Renal cortical epithelial cell (primary cell): ENCODE measurements around the gene STRADB. TPM values are rescaled to one million over a fixed set of nuclear protein-coding genes. Genes with fewer than 3 reads are reported as not detected.
"Not testable (repeated sequence)": the region's sequence is repeated elsewhere in the genome, so short reads cannot be mapped to it uniquely, and the experiment has no call there.

Experiments used
- DNase-seq: peaks from one replicate; pipeline ENCODE4 v3.0.0-alpha.2; 2011; ENCODE audit warnings: low read depth
- total RNA-seq: library from RNA; depleted of rRNA; stranded (reverse); fragments of >200 nt; gene quantifications from 2 replicates; pipeline ENCODE4 v1.2.3, GENCODE V29; 2014

The STRADB gene
- total RNA-seq, 1 donor from 2014 or later: 46.1 TPM

DNA sequence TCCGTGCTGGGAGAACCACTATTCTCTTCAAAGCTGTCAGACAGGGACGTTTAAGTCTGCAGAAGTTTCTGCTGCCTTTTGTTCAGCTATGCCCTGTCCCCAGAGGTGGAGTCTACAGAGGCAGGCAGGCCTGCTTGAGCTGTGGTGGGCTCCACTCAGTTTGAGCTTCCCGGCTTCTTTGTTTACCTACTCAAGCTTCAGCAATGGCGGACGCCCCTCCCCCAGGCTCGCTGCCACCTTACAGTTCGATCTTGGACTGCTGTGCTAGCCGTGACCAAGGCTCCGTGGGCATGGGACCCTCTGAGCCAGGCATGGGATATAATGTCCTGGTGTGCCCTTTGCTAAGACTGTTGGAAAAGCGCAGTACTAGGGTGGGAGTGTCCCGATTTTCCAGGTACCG, 21.2 kb upstream of the STRADB start:
- DNase-seq: not testable (repeated sequence)

DNA sequence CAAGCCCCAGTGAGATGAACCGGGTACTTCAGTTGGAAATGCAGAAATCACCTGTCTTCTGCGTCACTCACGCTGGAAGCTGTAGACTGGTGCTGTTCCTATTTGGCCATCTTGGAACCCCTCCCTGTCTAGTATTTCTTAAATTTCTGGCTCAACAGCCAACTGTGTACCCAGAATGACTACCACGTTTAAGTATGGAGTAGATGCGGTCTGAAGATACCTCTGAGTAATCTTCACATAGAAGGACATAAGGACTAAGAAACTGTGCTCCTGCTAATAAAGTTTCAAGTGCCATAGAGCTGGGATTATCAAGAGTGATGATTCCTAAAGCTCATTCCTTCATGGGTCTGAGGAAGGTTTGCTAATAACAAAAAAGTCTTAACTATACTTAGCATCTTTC, 20.7 kb upstream of the STRADB start:
- no peak for DNase-seq

DNA sequence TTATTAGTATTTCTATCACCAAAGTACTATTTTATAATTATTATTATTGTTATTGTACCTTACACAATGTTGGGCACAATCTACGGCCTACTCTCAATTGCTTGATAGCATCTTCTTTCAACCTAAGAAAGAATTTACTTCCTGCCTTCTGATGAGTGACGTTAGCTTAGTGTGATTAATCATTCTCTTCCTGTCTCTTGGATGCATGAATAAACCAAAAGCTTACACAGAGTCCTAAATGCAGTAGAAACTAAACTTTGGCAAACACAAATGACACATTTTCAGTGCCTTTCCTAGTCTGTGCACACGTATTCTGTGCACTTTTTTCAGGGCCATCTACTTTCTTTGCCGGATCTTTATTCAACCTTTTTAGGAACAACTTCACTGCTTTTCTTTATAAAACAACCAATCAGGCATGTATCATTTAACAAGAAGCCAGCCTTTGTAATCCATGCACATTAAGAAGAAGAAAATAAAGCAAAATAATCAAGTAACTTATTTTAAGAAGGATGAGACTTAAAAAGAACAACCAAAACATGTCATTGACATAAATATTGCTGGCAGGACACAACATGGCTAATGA, 19.4 kb upstream of the STRADB start:
- peak; percentile 84 for DNase-seq

DNA sequence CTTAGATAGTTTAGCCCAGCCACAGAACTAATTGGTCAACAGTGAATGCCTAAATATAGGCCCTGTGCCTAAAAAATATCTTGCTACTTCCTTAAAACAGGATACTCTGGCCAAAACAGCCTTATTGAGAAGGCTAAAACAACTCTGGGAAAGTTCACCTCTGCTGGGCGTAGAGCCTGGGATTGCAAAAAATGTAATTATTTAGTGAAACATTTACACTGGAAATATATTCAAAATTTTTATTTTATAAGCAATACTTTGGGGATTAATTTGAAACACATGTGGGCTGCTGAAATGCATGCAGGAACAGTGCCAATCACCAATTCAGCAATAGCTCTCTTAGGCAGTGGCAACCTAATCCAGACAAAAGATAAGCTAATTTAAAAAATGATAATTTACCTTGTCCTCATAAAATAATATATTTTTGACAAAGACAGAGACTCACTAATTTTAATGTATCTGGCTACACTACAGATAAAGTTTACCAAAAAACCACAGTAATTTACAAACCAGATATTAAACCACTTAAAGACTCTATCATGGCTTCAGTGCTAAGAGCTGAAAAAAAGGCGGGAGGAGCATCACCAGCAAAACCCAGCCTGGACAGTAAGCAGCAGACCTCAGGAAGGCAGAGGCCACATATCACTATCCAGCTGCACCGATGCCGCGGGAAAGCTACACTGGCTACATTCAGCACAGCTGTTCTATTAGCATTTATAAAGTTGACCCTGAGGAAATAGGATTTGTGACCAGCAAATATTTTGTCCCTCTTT, 18.7 kb upstream of the STRADB start:
- DNase-seq: no peak

DNA sequence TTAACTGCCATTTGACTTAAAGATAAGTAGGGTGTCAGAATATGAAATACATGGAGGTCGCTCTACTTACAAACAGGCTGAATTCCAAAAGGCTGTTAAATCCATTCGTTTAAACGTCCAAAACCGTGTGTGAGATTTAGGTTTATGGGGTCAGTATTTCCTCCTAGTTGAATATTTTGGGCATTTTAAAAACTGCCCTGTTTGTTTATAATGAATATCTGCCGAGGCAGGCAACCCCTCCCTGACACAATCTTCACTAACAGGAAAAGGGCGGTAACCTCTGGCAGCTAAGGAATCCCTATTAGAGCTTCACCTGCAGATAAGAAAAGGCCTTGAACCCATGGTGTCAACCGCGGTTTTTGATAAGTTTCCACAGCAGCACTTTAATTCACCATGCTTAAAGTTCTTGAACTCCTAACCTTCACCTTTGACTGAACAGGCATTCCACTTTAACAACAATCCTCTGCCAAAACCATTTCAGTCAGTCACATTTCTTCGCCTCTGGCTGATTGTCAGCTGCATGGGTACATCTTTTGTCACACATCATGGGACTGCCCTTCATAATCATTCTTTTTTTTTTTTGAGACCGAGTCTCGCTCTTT, 18.0 kb upstream of the STRADB start:
- no peak for DNase-seq

DNA sequence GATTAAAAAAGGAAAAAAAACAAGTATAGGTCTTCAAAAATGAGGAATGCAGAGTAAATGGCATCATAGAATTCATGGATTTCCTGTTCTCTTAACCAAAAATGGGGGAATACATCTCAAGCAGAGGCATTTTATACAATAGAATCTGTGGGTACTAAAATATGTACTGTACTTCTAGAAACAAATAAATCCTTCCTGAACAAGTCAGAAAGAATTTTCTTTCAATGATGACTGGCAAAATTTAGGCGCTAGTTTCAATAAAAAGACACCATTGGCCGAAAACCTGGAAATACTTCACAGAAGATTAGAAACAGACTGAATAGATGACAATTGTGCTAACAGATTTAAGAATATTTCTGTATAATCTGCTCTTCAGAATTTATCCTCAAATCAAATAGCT, 15.4 kb upstream of the STRADB start:
- no peak for DNase-seq

DNA sequence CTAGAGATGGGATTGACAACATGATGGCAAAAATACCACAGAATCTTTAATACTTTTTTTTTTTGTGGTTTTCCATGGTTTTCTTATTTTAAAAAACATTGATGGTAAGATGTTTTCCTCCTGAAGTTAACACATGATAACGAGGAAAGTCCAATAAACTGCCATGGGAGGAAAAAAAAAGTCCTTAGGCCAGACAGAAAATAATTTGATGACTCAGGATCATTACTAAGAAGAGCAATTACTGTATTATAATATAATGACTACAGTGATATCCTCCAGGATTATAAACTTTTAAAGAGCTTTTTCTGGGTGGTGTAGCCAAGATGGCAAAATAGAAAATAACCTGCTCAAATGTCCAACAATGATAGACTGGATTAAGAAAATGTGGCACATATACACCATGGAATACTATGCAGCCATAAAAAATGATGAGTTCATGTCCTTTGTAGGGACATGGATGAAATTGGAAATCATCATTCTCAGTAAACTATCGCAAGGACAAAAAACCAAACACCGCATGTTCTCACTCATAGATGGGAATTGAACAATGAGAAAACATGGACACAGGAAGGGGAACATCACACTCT, 12.1 kb upstream of the STRADB start:
- DNase-seq: not testable (repeated sequence)

DNA sequence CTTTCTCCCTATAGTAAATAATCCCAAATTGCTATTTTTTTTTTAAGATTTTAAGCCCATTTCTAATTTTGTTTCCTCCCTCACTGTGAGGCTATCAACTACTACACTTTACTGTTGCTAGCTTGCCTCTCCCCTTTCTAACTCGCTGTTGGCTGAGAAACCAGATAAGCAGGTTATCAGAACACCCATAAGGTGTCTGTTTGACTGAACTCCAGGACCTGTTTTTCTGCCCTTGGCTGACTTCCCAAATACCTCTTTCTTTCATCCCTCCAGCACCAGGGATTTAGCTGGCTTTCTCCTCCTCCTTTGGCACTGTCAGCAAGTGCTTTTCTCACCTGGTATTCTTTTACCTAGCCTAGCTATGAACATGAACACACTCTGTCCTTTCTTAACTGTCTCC, 11.4 kb upstream of the STRADB start:
- no peak for DNase-seq

DNA sequence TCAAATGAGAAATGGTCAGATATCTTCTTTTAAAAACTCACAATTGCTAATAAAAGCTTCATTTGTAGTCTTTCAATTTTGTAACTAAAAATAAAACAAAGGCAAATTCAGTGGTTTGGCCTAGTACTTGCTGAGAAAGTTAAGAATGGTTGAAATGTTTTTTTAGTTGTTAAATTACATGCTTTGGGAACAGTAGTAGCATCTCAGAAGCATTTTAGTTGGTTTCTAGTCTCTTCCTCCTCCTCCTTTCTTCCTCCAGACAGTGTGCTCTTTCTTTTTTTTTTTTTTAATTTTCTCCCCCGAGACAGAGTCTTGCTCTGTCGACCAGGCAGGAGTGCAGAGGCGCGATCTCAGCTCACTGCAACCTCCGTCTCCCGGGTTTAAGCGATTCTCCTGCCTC, 10.1 kb upstream of the STRADB start:
- no peak for DNase-seq

DNA sequence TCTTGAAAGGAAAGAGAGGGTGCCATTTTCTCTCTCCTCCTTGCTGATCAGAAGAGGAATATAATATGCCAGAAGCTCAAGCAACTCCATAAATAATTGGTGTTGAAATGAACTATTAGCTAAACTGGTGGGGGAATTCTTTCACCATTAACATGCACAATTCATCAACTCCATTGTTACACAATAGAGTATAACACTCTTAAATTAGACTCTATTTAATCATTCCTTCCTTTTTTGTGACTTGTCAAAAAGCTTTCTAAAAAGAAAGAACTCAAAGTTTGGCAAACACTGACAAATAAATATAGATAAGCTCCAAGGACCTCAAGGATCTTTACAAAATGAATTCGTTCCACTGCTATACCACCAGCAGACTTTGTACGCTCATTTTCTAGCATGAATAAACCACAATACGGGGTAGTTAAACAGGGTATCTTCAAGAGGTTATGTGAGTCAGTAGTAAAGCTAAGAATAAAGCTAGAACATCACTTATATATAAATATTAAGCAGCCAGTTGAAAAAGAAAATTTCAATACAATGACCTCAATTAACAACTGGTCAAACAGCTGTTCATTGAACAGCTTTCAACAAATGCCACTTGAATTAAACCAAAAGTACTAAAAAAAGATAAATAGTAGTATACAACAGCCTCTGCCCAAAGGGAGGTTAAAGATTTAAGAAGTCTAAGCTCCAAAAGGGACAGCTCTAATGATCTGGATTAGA, 6.6 kb upstream of the STRADB start:
- DNase-seq: peak; percentile 39

DNA sequence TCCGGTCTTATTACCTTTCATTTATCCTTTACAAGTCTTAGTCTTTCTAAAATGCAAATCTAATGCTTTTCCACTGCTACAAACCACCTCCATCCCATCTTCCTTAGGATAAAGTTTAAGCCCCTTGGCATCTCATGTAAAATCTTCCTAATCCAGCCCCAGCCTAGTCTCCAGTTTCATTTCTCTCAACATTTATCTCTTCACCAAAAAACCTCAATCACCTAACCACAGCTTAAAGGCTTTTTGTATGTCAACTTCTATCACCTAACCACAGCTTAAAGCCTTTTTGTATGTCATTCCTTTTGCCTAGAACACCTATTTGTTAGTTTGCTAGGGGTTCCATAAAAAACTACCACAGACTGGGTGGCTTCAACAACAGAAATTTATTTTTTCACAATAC, 4.5 kb upstream of the STRADB start:
- no peak for DNase-seq

DNA sequence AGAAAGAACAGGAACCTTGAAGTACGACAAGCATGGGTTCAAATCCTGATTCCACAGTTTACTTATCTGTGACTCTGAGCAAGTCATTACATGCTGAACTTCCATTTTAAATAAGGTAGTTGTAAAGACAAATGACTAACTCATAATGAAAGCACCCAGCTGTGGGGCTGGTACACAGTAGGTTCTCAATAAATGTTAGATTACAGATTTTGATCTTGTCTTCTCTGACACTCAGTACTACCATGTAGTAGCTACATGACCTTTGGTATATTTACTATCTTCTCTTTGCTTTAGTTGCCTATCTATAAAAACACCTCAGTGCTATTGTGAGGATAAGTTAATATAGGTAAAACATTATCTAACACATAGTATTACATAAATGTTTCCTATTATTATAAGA, 3.5 kb upstream of the STRADB start:
- no peak for DNase-seq

DNA sequence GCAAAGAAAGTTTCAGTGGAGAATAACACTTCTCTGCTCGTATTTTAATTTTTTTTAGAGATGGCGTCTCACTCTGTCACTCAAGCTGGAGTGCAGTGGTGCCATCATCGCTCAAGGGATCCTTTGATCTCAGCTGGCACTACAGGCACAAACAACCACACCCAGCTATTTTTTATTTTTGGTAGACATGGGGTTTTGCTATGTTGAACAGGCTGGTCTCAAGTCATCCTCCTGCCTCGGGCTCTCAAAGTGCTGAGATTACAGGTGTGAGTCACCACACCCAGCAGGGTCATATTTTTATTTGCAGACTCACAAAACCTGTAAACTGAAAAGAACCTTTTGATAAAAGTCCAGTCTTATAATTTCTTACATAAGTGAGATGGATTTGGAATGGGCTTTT, 2.8 kb upstream of the STRADB start:
- no peak for DNase-seq

DNA sequence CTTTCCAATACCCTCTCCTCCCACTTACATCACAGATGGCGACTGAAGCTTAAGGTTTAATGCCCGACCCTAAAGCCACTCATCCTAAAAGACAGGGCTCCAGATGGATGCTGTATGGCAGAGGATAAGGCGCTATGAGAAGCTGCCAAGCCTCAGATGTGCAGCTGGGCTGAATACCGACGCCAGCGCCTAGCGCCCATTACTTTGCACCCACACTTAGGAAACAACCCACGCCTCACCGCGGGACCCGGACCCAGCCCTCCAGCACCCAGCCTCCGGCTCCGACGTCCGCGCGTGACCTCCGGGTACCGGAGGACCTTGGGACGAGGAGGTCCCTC, 617 bp upstream of the STRADB start:
- no peak for DNase-seq

DNA sequence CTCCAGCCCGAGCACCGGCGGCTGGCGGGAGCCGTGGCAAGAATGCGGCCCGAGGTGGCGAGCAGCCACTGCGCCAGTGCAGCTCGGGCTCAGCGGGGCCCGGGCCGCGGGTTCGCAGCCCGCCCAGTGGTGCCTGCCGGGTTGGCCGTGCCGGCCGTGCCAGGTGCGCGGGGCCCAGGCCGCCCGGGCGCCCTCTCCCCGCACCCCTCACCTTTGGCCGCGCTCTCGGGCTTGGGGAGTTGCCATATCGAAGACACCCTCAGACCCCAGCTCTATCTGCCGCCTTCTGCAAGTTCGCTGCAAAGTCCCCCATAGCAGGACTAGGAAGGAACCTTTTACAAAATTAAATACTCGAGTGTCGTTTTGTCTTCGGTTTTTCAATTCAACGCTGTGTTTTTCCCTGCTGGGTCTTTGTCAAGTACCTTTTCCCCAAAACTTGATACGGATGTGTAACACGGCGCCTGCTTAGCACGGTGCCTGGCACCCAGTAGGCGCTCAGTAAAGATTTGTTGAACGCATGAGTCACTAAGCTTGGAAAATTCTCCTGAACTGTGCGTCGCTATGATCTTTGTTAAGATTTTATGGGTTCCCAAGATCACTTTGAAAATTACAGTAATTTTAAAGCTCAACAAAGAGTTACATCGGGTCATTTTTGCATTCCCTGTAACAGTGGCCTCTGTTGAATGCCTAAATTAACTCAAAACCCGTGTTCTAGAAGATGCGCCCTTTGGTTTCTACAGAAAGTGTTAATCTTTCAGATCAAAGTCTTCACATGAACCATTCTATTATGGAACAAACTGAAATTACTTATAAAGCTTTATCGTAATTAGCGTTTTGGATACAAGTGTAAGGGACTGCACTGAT, 750 bp downstream of the STRADB start:
- DNase-seq: peak; percentile 25

DNA sequence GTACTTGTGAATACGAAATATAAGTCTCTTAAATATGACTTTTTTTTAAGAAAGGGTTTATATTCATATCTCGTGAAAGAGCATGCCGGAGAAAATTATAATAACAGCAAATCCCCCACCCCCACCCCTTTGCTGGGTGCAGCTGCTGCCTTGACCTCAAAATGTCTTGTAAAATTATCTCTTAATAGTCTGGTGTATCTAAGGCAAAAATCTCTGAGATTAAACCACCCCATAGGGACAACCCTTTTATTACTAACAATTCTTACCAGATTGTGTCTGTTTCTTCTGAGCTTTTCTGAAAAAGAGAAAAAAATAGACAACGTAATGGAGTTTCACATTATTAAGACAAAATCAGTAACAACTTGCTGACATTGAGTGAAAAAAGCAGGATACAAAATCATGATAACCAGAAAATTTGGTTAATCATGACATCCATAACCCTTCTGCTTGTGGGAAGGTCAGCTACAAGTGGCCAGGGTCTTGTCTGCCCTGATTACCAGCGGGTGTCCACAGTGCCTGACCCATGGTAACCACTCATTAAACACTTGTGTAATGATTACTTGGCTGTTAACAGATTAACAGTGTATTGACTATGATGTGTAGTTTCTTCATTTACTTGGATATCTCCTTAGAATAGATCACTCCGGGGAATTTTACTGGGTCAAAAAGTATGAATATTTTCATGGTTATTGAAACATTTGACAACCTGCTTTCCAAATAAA, 1.5 kb downstream of the STRADB start:
- DNase-seq: peak; percentile 54

DNA sequence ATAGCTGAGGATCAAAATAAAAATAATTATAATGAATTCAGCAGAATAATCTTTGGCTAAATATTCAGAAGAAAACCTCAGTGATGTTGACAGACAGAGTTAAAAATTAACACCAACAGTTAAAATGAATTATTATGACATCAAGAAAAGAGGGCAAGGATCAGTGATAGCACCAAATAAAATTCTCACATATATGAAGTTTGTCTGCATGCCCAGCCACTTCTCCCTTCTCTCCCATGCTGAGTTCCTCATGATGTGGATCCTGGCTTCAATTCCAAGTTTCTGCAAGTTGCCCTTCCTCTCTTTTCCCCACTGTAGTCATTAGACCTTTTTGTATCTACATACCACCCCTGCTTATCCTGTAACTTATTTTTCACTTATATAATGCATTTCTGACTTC, 6.8 kb downstream of the STRADB start:
- no peak for DNase-seq

DNA sequence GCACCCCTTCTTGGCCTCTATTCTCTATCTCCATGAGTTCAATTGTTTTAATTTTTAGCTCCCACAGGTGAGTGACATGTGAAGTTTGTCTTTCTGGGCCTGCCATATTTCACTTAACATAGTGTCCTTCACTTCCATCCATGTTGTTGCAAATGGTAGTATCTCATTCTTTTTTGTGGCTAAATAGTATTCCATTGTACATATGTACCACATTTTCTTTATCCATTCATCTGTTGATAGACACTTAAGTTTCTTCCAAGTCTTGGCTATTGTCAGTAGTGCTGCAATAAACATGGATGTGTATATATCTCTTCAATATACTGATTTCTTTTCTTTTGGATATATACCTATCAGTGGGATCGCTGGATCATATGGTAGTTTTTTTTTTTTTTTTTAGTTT, 9.0 kb downstream of the STRADB start:
- DNase-seq: no peak

DNA sequence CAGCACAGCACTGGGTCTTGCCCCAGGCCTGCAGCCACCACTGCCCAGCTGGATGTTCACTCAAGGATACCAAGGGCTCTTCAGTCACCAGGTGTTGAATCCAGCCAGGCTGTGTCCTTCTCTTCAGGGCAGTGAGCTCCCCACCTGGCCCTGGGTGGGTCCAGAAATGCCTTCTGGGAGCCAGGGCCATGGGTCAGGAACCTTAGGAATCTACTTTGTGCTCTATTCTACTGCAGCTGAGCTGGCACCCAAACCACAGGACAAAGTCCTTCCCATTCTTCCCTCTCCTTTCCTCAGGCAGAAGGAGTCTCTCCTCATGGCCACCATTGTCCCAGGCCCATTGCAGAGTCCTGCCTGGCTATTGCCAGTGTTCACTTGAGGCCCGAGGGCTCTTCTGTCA, 13.0 kb downstream of the STRADB start:
- DNase-seq: no peak

DNA sequence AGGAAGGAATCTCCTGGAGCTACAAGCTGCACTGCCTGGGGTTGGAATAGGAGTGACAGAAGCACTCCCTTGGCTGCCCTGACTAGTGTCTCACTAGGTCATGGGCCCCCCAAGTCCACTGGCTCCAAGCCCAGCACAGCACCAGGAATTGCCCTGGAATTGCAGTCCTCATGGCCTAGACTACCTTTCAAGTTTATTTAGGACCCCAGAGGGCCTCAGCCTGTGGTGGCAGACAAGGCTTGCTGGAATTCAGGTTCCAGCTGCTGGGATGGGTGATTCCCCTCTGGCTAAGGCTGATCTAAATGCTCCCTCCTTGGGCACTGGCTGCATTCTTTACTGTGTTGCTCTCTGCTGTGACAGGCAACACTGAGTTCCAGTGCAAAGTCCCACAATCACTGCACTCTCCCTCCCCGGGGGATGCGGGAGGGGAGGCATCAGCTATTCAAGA, 14.0 kb downstream of the STRADB start:
- DNase-seq: no peak
